K562 (cell line): Measurements from ENCODE around the gene SESN2. TPM values are rescaled to one million over a fixed set of nuclear protein-coding genes. Genes with fewer than 3 reads are reported as not detected.

ENCODE experiments used
- ATAC-seq: fragments of 200-7000 bp; cut with Tn5 transposase; 3 replicates; pipeline ENCODE4 v1.9.1; 2020; ENCODE audit warnings: moderate library complexity
- BruUV-seq: library from RNA; stranded (reverse); fragments of 400-500 nt; replicated peaks from 2 replicates; lab custom pipeline; 2021; lab: Mats Ljungman, UMichigan
- CTCF ChIA-PET: fragments of 300-600 bp; formaldehyde crosslinking; extraction: SDS; loops from one replicate; lab custom pipeline; 2021; ENCODE audit warnings: low intra/inter-chr PET ratio; lab: Yijun Ruan, JAX
- POLR2A ChIA-PET: fragments of 300-600, 350-650 bp; sonication (Branson Sonifier 250); formaldehyde crosslinking; extraction: SDS; loops from one replicate; lab custom pipeline; 2021; ENCODE audit warnings: antibody characterized with exemption, inconsistent platforms; lab: Yijun Ruan, JAX
- DNase-seq, 4 experiments: peaks; one replicate each; pipeline versions ENCODE4 v3.0.0 to v3.0.0-alpha.2; 2011 to 2018; ENCODE audit warnings: low spot score in 3 of 4, mixed read lengths in 3 of 4; ENCODE audit errors: extremely low read depth in 1 of 4
- FAIRE-seq: peaks from 2 replicates; lab custom pipeline; 2011; peaks lifted over from hg19 to GRCh38; lab: Jason Lieb, UNC
- H2AFZ ChIP-seq: 2 replicates; pipeline ENCODE4 v1.6.0; 2011; ENCODE audit warnings: low read depth, low read length, control low read depth, inconsistent platforms
- H3K27ac ChIP-seq: fragments of 200-600 bp; 3 replicates; pipeline ENCODE4 v1.8.0; 2011; ENCODE audit warnings: low read depth, mild to moderate bottlenecking, control low read depth, inconsistent platforms, low read length, moderate library complexity, mixed read lengths; ENCODE audit errors: extremely low read depth
- H3K27me3 ChIP-seq, 2 experiments: fragments of 300-600 bp in 1 of 2; 2 replicates in 1 of 2; 3 replicates in 1 of 2; pipeline versions ENCODE4 v1.6.0 to v1.8.0; 2011; ENCODE audit warnings: inconsistent platforms in 2 of 2, low read length in 2 of 2, mild to moderate bottlenecking in 1 of 2, mixed read lengths in 1 of 2, moderate library complexity in 1 of 2; ENCODE audit not compliant: control insufficient read depth in 2 of 2, insufficient read depth in 2 of 2
- H3K36me3 ChIP-seq: fragments of 300-600 bp; 3 replicates; pipeline ENCODE4 v1.8.0; 2011; ENCODE audit warnings: mild to moderate bottlenecking, low read length, inconsistent platforms; ENCODE audit not compliant: control insufficient read depth, insufficient read depth
- H3K4me1 ChIP-seq, 2 experiments: fragments of 200-600 bp in 1 of 2; replicated peaks in 1 of 2; 2 replicates in 1 of 2; 3 replicates in 1 of 2; pipeline versions ENCODE4 v1.5.1 to v1.8.0; 2011; ENCODE audit warnings: inconsistent platforms in 2 of 2, low read length in 2 of 2, mild to moderate bottlenecking in 1 of 2, mixed read lengths in 1 of 2, moderate library complexity in 1 of 2; ENCODE audit not compliant: control insufficient read depth in 2 of 2, insufficient read depth in 2 of 2
- H3K4me2 ChIP-seq: 2 replicates; pipeline ENCODE4 v1.6.1; 2011; ENCODE audit warnings: low read length, control low read depth, inconsistent platforms, mixed read lengths; ENCODE audit not compliant: insufficient read depth
- H3K4me3 ChIP-seq: fragments of 200-600 bp; sonication (generic), shearing (Covaris generic); 2 replicates; pipeline ENCODE4 v1.5.1; 2016; ENCODE audit warnings: control low read depth, inconsistent platforms
- H3K79me2 ChIP-seq: fragments of 200-600 bp; 3 replicates; pipeline ENCODE4 v1.8.0; 2011; ENCODE audit warnings: low read length, inconsistent platforms; ENCODE audit not compliant: control insufficient read depth, insufficient read depth
- H3K9ac ChIP-seq, 2 experiments: 2 replicates each; pipeline versions ENCODE4 v1.6.0 to v1.6.1; 2011; ENCODE audit warnings: low read depth in 2 of 2, low read length in 2 of 2, control low read depth in 1 of 2, inconsistent platforms in 1 of 2, mild to moderate bottlenecking in 1 of 2, mixed read lengths in 1 of 2; ENCODE audit not compliant: insufficient read depth in 1 of 2
- H3K9me1 ChIP-seq: one replicate; pipeline ENCODE4 v1.6.0; 2011; ENCODE audit warnings: inconsistent platforms, mild to moderate bottlenecking, low read length, moderate library complexity; ENCODE audit not compliant: control insufficient read depth, insufficient read depth
- H3K9me3 ChIP-seq: replicated peaks from 2 replicates; pipeline ENCODE4 v1.5.1; 2011; ENCODE audit warnings: low read depth, low read length, inconsistent platforms; ENCODE audit not compliant: control insufficient read depth, insufficient read depth
- H4K20me1 ChIP-seq: replicated peaks from 2 replicates; pipeline ENCODE4 v1.6.1; 2011; ENCODE audit warnings: low read length, inconsistent platforms, mixed read lengths; ENCODE audit not compliant: control insufficient read depth, insufficient read depth
- ATF2 ChIP-seq: sonication (generic); formaldehyde crosslinking; IDR thresholded peaks from 2 replicates; pipeline ENCODE4 v1.8.1; 2022; ENCODE audit warnings: missing genetic modification reagents
- ATF3 ChIP-seq, 2 experiments: fragments of 450-650 bp in 1 of 2; sonication (generic) in 1 of 2; formaldehyde crosslinking in 1 of 2; IDR thresholded peaks in 1 of 2; conservative IDR thresholded peaks in 1 of 2; 2 replicates each; pipeline versions ENCODE4 v1.6.1 to v1.8.1; 2016 to 2023; ENCODE audit warnings: mild to moderate bottlenecking in 2 of 2, moderate library complexity in 2 of 2, inconsistent platforms in 1 of 2, missing genetic modification reagents in 1 of 2
- HMG20B ChIP-seq: fragments of 250-450 bp; sonication (Bioruptor Pico); IDR thresholded peaks from 2 replicates; pipeline ENCODE4 v1.5.0; 2021; ENCODE audit warnings: mild to moderate bottlenecking
- MCM3 ChIP-seq: fragments of 450-650 bp; IDR thresholded peaks from 2 replicates; pipeline ENCODE4 v1.6.1; 2016
- PHB2 ChIP-seq: fragments of 450-650 bp; IDR thresholded peaks from 2 replicates; pipeline ENCODE4 v1.6.1; 2017; ENCODE audit warnings: low read depth
- PML ChIP-seq: IDR thresholded peaks from 2 replicates; pipeline ENCODE4 v1.6.1; 2012; ENCODE audit warnings: low read length, inconsistent platforms
- PPARD ChIP-seq: fragments of 250-450 bp; sonication (Bioruptor Pico); IDR thresholded peaks from 2 replicates; pipeline ENCODE4 v1.8.0; 2022; ENCODE audit warnings: inconsistent platforms, mild to moderate bottlenecking, moderate library complexity
- RAD51 ChIP-seq: fragments of 450-650 bp; IDR thresholded peaks from 2 replicates; pipeline ENCODE4 v1.7.1; 2016; ENCODE audit warnings: low read depth, mild to moderate bottlenecking, borderline replicate concordance
- RBM34 ChIP-seq: fragments of 200-400 bp; formaldehyde crosslinking; IDR thresholded peaks from 2 replicates; pipeline ENCODE4 v1.6.1; 2018; ENCODE audit warnings: low read length, borderline replicate concordance; ENCODE audit not compliant: insufficient read depth
- RNF219 ChIP-seq: fragments of 250-450 bp; sonication (Bioruptor Pico); IDR thresholded peaks from 2 replicates; pipeline ENCODE4 v1.5.0; 2022; ENCODE audit warnings: mild to moderate bottlenecking
- SRSF1 ChIP-seq: fragments of 200-400 bp; formaldehyde crosslinking; IDR thresholded peaks from 2 replicates; pipeline ENCODE4 v1.6.1; 2017; ENCODE audit warnings: mild to moderate bottlenecking, low read depth, low read length, moderate library complexity
- ZNF57 ChIP-seq: fragments of 450-650 bp; formaldehyde crosslinking; IDR thresholded peaks from 2 replicates; pipeline ENCODE4 v1.4.0; 2020; ENCODE audit warnings: mild to moderate bottlenecking, moderate library complexity
- ZNF584 ChIP-seq: fragments of 200-800 bp; sonication (Bioruptor generic); IDR thresholded peaks from 2 replicates; pipeline ENCODE4 v1.6.1; 2016; ENCODE audit warnings: low read depth, mild to moderate bottlenecking, missing genetic modification characterization, missing compliant biosample characterization
- ZNF717 ChIP-seq: fragments of 250-450 bp; sonication (Bioruptor Pico); IDR thresholded peaks from 2 replicates; pipeline ENCODE4 v1.5.0; 2021
- ZZZ3 ChIP-seq: fragments of 450-650 bp; IDR thresholded peaks from 2 replicates; pipeline ENCODE4 v1.6.1; 2016; ENCODE audit warnings: antibody characterized with exemption, mild to moderate bottlenecking, moderate library complexity
- WGBS: fragments of 100-300 bp; shearing (Covaris generic); methylation state at CpG from one replicate; pipeline ENCODE4 v1.1.6; 2016; ENCODE audit warnings: low coverage, mixed read lengths; ENCODE audit not compliant: insufficient coverage; ENCODE audit errors: missing lambda C conversion rate; 5-methylcytosine and 5-hydroxymethylcytosine counted together
- in situ Hi-C: fragments of 300-500 bp; cut with MboI; formaldehyde crosslinking; loops from 4 replicates; pipeline ENCODE4 v1.15.0; 2018; ENCODE audit warnings: inconsistent platforms, mixed read lengths
- intact Hi-C: fragments of 100-400 bp; cut with micrococcal nuclease; formaldehyde crosslinking; loops from 2 replicates; pipeline ENCODE4 v1.14.2; 2022
- polyA plus RNA-seq, 8 experiments: library from polyadenylated mRNA; depleted of rRNA in 4 of 8; stranded (reverse) in 5 of 8; unstranded in 3 of 8; fragments of >200 nt; fragmentation: Nextera tagmentation in 2 of 8; fragmentation: Illumina TruSeq in 1 of 8; extraction: Ambion mirVana in 2 of 8; extraction: Trizol in 1 of 8; gene quantifications; 2 replicates each; pipeline versions ENCODE4 v1.2.1 to v1.2.3, GENCODE V29; 2011 to 2014; ENCODE audit warnings: inconsistent platforms in 1 of 8, missing spikeins in 1 of 8
- total RNA-seq, 7 experiments: library from RNA; depleted of rRNA in 6 of 7; stranded (reverse); fragments of >200 nt in 6 of 7; fragmentation: Illumina TruSeq in 2 of 7; extraction: Trizol in 2 of 7; gene quantifications; 2 replicates each; pipeline versions ENCODE4 v1.2.1 to v1.2.3, GENCODE V29; 2011 to 2021; ENCODE audit warnings: low replicate concordance in 1 of 7

SESN2 gene
- total and polyA plus RNA-seq, 9 of the 15 experiments (the other 6 are each of a cell fraction or from before 2014, with no cell fraction given): 3.7 to 71.3 (median 16.8) TPM

- TSS peak; percentile 72 for BruUV-seq
- Histone ChIP-seq H4K20me1 (peaks cover 6% of the 10 kb centered on the region; the same call in 1 of the 2 replicates), H3K79me2 (peaks cover 69% of the 10 kb centered on the region), H3K9me1 (peaks cover 3% of the 10 kb centered on the region), H3K9me3 (no peaks in the 10 kb centered on the region), H3K36me3 (peaks cover 42% of the 10 kb centered on the region), H3K9ac (peak within 1 kb of the TSS; percentile 98), H3K4me3 (peak within 1 kb of the TSS; percentile 97), H3K27ac (peak within 1 kb of the TSS; percentile 93), H3K27me3 (no peaks in the 10 kb centered on the region), H3K4me2 (peak within 1 kb of the TSS; percentile 100), H3K4me1 (peaks cover 13 to 33% of the 10 kb centered on the region in 2 experiments), H2AFZ (peak within 1 kb of the TSS; percentile 81)
- FAIRE-seq (peak; percentile 80), ATAC-seq (peak; percentile 73), DNase-seq (peak; percentile 92 to 98 (median 94))
- ChIA-PET CTCF (interaction anchor here (0.6 to 0.7 kb wide), 3 partner anchors 118 to 676 kb away, joined by 3 read pairs; no protein-coding TSS in a partner anchor), POLR2A (interaction anchor here (0.6 to 2.0 kb wide), 10 partner anchors 11 to 1375 kb away, joined by 3 to 8 read pairs (median 4); partner anchors contain the start of genes MED18 and SESN2)
- under 1% methylated on average over 40 of the region's 40 CpGs for WGBS
- in situ Hi-C loops: no loop called here
- intact Hi-C loops: loop anchor here (10.0 kb wide), 1 partner anchor 412 kb away; the partner anchor contains the start of genes RNU11 and TAF12
- TF ChIP-seq ATF2 (CRISPR knock-in tag) (no peak), MCM3 (no peak), SRSF1 (no peak), HMG20B (no peak), PHB2 (no peak), PML (peak; percentile 82), ZZZ3 (no peak), RAD51 (peak; percentile 99), ZNF57 (CRISPR knock-in tag) (no peak), RBM34 (no peak), ZNF584 (CRISPR knock-in tag) (no peak), ZNF717 (no peak), RNF219 (CRISPR knock-in tag) (no peak), ATF3 (IDR thresholded peaks at IDR 0.05) (peak; percentile 40; the same call in 1 of the 2 replicates), ATF3 (CRISPR knock-in tag; conservative IDR thresholded peaks at IDR 0.05) (no peak; the same call in 1 of the 2 replicates), PPARD (CRISPR knock-in tag) (no peak)
Observed at GRCh38 chr1:28232558-28233263, 26.6 kb upstream of the SESN2 start, which contains the start of gene DNAJC8. DNAJC8 (minus strand) TSS chr1:28233029; CDS start chr1:28232998, 31 bp downstream.
